Urothelium cell line (cell line): ENCODE results near the gene FIBP.
"Not testable (repeated sequence)": the region's sequence is repeated elsewhere in the genome, so short reads cannot be mapped to it uniquely, and the experiment has no call there.

Experiments used
- DNase-seq: peaks from one replicate; pipeline ENCODE4 v3.0.0; 2011; ENCODE audit warnings: low spot score, mixed read lengths
- FAIRE-seq: peaks from 2 replicates; lab custom pipeline; 2011; peaks lifted over from hg19 to GRCh38; lab: Jason Lieb, UNC

FIBP gene

DNA sequence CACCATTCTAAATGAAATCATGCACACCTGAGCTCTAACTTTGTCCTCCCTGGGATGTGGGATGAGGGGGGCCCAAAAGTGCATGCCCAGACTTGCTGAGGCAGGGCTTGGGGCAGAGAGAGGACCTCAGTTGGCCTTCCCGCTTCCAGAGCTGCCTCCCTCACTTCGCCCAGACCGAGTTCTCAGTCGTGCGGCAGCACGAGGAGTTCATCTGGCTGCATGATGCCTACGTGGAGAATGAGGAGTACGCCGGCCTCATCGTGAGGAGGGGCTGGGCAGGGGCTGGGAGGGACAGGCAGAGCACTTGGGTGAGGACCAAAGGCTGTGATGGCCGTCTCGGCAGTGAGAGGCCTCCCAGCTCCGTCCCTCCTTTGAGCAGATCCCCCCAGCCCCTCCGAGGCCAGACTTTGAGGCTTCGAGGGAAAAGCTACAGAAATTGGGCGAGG, 38.5 kb downstream of the FIBP start:
- DNase-seq (no peak), FAIRE-seq (no peak)

DNA sequence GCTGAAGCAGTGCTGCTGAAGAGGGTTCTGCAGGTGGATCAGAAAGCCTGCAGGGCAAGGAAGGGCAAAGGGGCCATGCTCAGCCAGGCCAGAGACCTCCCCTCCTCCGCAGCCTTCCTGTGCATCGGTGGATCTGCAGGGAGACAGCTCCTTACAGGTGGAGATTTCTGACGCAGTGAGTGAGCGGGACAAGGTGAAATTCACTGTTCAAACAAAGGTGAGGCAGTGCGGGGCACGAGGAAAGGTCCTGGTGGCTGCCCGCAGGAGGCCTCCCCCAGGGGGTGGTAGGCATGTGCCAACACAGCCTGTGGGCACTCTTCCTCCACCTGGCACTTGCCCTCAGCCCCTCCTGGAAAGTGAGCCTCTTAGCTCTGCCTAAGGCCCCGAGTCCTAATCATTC, 38.9 kb downstream of the FIBP start:
- FAIRE-seq (no peak), DNase-seq (no peak)

DNA sequence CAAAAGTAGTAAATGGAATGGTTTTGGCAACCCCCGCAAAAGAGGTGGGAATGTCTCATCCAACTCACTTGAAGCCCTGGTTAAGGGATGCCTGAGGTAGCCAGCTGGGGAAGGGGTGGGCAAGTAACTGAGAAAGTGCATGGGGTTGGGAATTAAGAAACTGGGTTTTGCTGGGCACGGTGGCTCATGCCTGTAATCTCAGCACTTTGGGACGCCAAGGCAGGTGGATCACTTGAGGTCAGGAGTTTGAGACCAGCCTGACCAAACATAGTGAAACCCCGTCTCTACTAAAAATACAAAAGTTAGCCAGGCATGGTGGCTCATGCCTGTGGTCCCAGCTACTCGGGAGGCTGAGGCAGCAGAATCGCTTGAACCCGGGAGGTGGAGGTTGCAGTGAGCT, 39.6 kb downstream of the FIBP start:
- not testable (repeated sequence) for FAIRE-seq

DNA sequence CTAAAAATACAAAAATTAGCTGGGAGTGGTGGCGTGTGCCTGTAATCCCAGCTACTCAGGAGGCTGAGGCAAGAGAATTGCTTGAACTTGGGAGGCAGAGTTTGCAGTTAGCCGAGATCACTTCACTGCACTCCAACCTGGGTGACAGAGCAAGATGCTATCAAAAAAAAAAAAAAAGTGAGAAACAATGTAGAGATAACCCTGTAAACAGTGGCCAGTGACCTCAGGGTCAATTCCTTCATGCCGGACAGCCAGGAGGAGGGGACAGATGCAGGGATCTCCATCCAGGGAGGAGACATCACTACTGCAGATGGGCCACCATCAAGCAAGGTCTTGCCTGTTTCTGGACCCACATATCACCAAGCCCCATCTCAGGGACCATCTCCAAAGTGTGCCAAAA, 40.5 kb downstream of the FIBP start:
- no peak for FAIRE-seq
- no peak for DNase-seq

More for the DNA sequence above, 39.6 kb downstream of the FIBP start:
- not testable (repeated sequence) for DNase-seq

DNA sequence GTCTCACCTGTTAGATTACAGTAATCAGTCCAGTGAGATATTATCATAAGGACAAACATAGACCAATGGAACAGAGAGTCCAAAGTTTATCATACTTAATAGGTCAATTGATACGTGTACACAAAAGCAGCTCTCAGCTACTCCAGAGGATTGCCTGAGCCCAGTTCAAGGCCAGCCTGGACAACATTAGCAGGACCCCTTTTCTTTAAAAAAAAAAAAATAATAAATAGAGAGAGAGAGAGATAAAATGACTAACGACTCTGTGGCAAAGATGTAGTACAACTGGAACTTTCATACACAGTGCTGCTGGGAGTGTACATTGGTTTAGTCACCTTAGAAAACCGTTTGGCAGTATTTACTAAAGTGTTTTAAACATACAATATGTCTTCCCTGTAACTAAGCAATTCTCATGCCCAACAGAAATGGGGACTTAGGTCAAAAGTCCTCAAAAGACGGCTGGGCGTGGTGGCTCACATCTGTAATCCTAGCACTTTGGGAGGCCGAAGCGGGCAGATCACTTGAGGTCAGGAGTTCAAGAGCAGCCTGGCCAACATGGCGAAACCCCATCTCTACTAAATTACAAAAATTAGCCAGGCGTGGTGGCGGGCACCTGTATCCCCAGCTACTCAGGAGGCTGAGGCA, 43.9 kb downstream of the FIBP start:
- DNase-seq, result no peak
- no peak for FAIRE-seq

DNA sequence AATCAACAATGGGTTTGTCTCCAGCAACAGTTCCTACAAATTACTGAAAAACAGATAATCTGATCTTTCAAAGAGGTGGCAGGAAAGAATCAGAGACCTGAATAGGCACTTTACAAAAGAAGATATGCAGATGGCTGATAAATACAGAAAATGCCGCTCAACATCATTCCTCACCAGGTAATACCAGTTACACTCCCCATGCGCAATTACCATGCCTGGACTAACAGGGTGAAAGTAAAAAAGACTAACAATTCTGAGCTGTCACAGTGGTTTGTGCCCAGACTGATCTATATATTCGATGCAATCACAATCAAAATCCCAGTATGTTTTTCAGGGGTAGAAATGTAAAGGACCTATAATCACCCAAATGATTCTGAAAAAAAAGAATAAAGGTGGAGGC, 44.5 kb downstream of the FIBP start:
- no peak for DNase-seq
- FAIRE-seq, result no peak

DNA sequence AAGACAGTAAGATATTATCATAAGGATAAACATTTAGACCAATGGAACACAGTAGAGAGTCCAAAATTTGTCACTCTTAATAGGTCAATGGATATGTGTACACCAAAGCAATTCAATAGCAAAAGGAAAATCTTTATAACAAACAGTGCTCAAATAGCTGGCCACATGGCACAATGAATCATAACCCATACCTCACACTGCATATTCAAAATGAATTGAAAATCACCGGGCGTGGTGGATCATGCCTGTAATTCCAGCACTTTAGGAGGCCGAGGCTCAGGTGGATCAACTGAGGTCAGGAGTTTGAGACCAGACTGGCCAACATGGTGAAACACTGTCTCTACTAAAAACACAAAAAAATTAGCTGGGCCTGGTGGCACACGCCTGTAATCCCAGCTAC, 46.1 kb downstream of the FIBP start:
- FAIRE-seq, result no peak
- DNase-seq, result no peak

DNA sequence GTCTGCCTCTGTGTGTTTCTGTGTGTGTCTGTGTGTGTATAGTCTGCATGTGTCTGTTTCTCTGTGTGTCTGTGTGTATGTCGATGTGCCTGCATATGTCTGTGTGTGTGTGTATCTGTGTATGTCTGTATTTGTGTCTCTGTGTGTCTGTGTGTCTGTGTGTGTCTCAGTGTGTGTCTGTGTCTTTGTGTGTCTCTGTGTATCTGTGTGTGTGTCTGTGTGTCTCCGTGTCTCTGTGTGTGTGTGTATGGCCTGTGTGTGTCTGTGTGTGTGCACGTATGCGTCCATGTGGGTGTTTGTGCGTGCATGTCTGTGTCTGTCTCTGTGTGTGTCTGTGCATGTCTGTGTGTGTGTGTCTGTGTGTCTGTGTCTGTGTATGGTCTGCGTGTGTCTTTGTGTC, 54.1 kb downstream of the FIBP start:
- peak; percentile 44 for FAIRE-seq
- no peak for DNase-seq
